Right hindlimb (tissue), 1 donor: ENCODE data around the gene SPECC1.
"Not testable (repeated sequence)": the region's sequence is repeated elsewhere in the genome, so short reads cannot be mapped to it uniquely, and the experiment has no call there.

Experiments used
- DNase-seq: peaks from one replicate; pipeline ENCODE4 v3.0.0-alpha.2; 2018

SPECC1 gene, protein sequence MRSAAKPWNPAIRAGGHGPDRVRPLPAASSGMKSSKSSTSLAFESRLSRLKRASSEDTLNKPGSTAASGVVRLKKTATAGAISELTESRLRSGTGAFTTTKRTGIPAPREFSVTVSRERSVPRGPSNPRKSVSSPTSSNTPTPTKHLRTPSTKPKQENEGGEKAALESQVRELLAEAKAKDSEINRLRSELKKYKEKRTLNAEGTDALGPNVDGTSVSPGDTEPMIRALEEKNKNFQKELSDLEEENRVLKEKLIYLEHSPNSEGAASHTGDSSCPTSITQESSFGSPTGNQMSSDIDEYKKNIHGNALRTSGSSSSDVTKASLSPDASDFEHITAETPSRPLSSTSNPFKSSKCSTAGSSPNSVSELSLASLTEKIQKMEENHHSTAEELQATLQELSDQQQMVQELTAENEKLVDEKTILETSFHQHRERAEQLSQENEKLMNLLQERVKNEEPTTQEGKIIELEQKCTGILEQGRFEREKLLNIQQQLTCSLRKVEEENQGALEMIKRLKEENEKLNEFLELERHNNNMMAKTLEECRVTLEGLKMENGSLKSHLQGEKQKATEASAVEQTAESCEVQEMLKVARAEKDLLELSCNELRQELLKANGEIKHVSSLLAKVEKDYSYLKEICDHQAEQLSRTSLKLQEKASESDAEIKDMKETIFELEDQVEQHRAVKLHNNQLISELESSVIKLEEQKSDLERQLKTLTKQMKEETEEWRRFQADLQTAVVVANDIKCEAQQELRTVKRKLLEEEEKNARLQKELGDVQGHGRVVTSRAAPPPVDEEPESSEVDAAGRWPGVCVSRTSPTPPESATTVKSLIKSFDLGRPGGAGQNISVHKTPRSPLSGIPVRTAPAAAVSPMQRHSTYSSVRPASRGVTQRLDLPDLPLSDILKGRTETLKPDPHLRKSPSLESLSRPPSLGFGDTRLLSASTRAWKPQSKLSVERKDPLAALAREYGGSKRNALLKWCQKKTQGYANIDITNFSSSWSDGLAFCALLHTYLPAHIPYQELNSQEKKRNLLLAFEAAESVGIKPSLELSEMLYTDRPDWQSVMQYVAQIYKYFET

GRCh38 chr17:20009302-20010098 is at the start of gene SPECC1:
TSS of gene SPECC1 (plus strand) at chr17:20009359. CDS start at chr17:20096652, 87,293 bp downstream.
- peak; percentile 31 for DNase-seq

DNA sequence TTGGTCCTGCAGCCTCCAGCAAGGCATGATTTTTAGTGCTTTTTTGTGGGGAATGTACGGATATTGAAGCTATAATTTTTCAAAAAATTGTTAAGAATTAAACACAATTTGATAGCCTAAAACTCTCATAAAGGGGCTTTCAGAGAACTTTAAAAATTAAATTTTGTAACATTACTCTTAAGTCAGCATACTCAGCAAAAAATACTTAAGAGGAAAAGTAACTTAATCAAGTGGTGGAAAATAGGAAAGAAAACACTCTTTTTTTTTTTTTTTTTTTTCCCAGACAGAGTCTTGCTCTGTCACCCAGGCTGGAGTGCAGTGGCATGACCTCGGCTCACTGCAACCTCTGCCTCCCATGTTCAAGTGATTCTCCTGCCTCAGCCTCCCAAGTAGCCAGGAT is 46.2 kb upstream of the SPECC1 start:
- DNase-seq: not testable (repeated sequence)

DNA sequence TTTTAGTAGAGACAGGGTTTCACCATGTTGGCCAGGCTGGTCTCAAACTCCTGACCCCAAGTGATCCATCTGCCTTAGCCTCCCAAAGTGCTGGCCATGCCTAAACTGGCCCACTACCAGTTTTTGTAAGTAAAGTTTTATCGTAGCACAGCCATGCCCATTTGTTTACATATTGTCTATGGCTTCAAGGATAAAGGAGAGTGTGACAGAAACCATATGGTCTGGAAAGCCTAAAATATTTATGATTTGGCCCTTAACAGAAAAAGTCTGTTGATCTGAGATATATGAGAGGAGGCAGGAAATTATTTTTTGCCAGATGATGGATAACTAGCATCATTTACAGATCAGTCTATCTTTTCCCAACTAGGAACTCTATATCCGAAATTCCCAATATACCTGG is 36.0 kb upstream of the SPECC1 start:
- DNase-seq: no peak

DNA sequence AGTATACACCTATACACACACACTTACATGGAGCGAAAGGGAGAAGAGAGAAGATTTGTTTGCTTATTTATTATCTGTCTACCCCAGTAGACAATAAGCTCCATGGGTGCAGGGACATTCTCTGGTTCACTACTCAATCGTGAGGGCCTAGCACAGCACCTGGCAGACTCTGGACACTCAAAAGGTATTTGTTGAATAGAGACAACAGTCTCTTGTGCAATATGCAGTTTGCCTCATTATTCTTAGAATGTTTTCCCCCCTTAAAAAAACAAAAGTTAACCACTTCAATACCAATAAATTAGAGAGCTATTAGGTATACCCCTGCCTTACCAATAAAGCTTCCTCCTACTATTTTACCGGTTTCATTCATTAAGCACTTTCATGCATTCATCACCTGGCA is 33.6 kb upstream of the SPECC1 start:
- DNase-seq: no peak

GRCh38 chr17:19977293-19978208 is 31.6 kb upstream of the SPECC1 start, which contains the start of gene AKAP10:
TSS of gene AKAP10 (minus strand) at chr17:19977828. CDS start at chr17:19977679, 149 bp downstream.
- DNase-seq: peak; percentile 95

DNA sequence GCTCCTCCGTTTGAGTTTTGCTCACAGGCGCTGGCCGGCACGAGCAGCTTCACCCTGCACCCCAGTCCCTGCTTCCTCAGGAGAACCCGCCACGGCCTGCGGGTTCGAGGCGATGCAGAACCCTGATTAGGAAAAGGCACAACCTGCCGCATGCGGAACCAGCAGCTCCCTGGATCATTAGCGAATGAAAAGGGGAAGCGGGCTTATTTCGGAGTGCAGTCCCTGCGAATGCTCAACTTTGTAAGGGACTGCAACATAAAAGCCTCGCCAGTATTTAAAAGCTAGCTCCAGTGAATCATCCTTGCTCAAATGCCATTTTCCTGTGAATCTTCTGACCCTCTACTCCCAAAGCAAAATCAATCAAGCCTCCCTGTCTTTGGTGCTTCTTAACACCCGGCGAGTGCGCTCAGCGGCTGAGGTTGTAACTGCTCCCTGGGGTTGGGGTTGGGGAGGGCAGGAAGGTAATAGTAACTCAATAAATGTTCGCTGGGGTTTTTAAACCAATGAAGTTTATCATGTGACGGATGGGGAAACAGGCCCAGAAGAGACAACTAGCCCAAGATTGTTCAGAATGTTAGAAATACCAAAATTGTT is 30.9 kb upstream of the SPECC1 start:
- DNase-seq: no peak

GRCh38 chr17:19978805-19979211 is 30.4 kb upstream of the SPECC1 start:
- no peak for DNase-seq

DNA sequence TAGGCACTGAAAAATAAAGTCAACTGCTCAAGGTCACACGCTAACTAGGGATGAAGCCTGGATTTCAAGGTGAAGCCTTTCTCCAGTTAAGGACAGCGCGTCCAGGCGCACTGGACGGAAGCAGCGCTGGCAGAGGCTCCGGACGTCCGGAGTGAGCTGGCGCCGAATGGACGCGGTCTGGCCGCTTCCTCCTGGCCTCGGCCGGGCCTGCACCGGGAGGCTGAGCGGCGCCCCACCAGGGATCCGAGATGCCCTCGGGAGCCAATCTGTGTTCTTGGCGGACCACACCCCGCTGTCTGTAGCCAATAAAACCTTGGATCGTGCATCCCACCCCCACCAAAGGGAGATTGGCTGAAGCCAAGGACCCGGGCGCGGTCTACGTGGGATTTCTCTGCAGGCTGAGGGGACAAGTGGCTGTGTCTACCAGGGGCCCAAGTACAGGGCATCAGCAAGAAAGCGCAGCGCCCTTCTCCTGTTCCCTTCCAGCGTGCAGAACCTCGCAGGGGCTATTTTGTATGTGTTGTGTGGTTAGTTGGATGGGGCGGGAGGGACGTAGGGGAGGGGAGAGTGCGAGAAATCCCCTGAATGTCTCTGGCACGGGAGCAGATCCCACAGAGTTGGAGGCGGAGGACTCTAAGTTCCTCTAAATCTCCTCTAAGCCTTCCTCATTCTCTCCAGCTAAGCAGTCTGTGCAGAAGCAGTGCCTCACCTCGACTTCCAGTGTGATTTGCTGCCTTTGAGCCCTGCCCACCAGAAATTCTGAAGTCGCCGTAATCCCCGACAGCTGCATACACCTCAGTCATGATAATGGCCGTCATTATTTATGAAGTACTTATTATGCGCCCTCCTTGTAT is 29.0 kb upstream of the SPECC1 start:
- DNase-seq: peak; percentile 43

- DNase-seq: no peak
Measured at GRCh38 chr17:19986941-19987861, 22.0 kb upstream of the SPECC1 start.

- no peak for DNase-seq
Measured at GRCh38 chr17:19987897-19988296, 21.3 kb upstream of the SPECC1 start.

DNA sequence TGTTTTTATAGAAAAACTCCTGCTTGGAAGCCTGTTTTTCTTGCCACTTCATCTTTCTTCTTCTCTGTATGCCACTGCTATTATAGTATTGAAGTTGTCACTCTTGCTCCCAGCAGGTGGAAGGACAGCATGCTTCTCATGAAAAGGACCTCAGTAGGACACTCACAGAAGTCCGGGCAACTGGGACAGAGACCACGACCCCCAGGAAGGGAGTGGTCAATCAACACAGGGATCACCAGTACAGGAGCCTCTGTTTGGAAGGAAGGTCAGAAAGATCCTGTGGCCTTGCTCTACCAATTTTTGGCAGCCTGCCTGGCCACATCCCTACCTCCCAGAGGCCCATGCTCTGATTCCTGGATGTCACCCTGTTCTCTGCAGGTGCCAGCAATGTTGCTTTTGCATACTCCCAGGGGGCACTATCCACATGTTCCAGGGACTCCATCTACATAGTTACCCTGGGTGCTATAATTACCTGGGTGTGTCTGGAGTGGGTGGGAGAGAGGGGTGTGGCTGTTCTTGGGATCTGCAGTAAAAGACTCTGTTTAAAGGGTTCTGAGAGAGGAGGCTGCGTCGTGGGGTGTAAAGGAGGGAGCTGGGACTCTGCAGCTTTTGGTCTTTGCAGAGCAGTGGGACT is 17.8 kb upstream of the SPECC1 start:
- DNase-seq: no peak

DNA sequence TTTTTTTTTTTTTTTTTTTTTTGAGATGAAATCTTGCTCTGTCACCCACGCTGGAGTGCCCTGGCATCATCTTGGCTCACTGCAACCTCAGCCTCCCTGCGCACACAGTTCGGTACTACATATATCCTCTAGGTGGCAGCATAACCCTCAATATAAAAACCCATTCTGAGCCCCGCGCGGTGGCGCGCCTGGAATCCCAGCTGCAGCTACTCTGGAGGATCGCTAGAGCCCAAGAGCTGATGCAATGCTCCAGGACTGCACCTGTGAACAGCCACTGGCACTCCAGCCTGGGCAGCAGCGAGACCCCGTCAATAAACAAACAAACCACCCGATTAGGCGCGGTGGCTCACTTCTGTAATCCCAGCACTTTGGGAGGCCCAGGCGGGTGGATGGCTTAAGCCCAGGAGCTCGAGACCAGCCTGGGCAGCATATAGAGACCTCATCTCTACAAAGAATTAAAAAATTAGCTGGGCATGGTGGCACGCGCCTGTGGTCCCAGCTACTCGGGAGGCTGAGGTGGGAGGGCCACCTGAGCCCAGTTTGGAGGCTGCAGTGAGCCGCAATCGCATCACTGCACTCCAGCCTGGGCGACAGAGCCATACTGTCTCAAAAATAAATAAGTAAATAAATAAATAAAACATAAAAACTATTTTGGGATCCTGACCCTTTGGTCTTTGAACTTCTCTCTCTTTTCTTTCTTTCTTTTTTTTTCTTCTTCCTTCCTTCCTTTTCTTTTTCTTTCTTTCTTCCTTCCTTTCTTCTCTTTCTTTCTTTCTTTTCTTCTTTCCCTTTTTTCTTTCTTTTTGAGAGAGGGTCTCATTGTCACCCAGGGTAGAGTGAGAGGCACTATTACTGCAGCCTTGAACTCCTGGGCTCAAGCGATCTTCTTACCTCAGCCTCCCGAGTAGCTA is 16.1 kb upstream of the SPECC1 start:
- DNase-seq: peak; percentile 88

- no peak for DNase-seq
Measured at GRCh38 chr17:19996086-19996485, 13.1 kb upstream of the SPECC1 start.

DNA sequence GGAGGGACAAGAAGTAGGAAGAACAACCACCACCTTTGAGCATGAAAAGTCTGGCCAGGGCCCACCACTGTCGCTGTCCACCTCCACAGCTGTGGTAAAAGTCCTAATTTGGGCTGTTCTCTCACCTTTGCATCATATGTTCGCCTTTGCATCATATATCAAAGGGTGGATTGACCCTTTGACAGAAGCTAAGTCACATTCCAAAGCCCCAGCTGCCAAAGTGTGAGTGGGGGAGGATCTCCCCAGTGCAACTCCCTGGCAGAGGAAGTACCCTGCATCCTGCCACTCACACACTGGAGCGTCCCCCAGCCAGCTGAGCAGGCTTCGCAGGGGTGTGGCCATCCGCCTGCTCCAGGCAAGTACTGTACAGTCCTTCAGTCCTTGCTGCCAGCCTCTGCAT is 12.7 kb upstream of the SPECC1 start:
- DNase-seq: no peak

- no peak for DNase-seq
Measured at GRCh38 chr17:20008242-20009051, 712 bp upstream of the SPECC1 start.

- DNase-seq: peak; percentile 88
Measured at GRCh38 chr17:20009052-20009301, 182 bp upstream of the SPECC1 start.
